GM19023 (cell line): ENCODE results near the gene NRBF2.

Source experiments
- ATAC-seq: cut with Tn5 transposase; IDR thresholded peaks from one replicate; pipeline ENCODE4 v1.9.1; 2021; ENCODE audit warnings: mild to moderate bottlenecking, moderate library complexity; ENCODE audit not compliant: unreplicated experiment

NRBF2 gene

DNA sequence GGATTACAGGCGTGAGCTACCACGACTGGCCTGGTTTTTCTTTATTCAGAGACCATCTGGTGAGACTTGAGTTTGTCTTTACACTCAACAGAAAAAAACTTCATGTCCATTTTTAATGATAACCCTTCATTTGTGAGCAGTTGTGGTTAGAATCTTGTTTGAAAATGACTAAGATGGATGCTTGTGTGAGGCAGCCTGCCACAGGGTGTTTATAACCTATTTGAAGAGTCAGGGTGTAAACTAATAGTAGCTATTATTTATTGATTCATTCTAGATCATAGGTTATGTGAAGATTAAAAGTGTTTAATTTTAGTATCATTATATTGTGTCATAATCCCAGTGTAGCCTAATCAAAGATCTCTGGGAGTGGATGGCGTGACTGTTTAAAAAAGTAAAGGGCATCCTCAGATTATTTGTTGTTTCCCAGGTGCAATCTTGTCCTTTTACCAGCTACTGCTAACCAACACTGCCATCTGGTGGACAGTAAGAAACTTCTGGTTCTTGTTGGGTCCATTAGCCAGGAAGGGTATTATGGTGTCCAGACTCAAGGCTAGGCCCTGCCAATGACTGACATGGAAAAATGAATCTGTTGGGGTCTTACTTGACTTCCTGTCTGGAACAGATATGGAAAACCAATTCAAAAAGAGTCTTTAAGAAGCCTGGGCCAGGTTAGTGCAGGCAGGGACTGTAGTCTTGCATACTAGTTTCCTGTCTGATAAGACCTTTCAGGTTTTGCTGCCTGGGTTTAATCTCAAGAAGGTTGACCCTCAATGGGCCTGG, 24.9 kb downstream of the NRBF2 start:
- ATAC-seq, result peak; percentile 71

DNA sequence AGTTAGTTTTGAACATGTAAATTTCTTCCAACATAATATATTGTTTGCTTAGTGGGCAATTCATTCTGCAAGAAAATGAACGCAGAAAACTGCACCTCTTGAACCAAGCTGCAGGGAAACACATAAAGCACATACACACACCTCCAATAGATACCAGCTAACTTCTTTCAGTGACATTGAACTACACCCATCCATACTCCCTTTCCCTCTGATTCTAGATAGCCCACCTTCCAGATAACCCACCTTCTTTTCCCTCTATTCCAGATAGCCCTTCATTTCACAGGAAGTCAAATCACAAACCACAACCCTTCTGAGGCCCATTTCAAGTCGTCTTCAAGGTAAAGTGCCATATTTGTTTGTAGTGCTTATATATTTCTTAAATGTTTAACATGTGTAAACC, 28.5 kb downstream of the NRBF2 start:
- ATAC-seq, result no peak

DNA sequence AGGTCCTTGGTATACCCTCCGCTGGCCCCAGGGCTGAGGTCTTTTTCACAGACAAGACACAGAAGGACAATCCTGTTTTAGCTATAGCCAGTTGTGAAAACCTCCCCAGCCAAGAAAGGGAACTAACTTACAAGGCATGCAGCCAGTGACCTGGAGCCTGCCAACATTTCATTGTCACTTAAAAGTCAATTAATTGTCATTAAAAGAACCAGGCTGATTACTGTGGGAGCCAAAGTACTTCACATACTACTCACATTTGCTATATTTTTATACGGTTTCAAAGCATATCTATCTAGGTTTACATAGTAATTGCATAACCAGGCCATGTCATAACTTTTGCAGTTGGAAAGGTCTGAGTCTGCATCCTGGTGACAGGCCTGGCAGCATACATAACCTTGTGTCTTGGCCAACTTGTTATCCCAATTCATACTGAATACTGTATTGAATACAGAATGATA, 31.1 kb downstream of the NRBF2 start:
- no peak for ATAC-seq

DNA sequence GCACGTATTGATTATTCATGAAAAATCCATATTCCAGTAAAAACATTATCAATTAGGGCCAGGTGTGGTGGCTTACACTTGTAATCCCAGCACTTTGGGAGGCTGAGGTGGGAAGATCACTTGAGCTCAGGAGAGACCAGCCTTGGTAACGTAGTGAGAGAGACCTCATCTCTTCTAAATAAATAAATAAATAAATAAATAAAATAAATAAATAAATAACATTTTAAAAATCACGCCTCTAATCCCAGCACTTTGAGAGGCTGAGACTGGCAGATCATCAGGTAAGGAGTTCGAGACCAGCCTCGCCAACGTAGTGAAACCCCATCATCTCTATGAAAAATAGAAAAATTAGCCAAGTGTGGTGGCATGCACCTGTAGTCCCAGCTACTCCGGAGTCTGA, 32.1 kb downstream of the NRBF2 start:
- no peak for ATAC-seq

DNA sequence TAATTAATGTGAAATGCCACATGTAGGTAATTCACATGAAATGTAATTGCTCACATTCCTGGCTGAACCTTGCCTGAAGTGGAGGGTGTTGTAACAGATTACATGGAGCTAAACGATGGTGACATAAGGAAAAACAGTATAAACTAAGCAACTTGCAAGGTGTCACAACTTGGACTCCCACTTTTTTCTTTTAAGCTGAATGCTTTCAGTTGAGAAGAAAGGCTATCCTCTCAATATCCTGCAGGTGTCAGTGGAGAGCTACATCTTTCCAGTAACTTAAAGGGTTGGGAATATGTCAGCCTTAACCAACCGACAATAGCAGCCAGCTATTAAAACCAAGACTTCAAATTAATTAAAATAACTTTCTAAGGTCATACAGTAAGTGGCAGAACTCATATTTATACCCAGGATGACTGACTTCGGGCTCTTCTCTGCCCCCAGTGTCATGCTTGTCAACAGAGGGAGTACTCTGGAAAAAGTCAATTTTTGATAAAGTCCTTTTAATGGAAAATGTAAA, 33.7 kb downstream of the NRBF2 start:
- ATAC-seq, result peak; percentile 48

DNA sequence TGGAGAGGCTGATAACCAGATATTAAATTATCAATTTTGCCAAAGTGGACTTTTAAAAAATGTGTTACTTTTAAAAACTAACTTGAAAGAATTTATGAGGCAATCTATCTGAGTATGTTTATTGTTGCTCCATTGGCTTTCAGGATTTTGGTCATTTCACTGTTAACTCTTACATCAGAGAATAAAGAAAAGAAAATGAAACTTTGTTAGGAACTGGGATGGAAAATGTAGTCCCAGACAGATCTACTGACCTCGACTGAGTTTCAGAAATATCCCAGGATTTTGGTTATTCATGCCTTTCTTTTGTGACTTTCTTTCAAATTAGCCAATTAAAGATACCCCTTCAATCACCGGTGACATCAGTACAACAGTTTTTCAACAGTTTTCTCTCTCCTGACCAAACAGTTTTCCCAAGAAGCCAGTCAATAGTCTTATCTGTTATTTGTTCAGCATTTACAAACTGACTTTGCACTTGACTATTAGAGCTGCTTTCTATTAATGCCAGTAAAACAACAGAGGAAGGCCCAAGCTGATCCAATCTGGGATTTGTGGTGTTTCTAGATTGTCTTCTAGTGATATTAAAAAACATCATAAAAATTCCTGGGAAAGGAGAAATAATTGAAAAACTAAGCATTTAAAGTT, 35.8 kb downstream of the NRBF2 start:
- ATAC-seq, result no peak

DNA sequence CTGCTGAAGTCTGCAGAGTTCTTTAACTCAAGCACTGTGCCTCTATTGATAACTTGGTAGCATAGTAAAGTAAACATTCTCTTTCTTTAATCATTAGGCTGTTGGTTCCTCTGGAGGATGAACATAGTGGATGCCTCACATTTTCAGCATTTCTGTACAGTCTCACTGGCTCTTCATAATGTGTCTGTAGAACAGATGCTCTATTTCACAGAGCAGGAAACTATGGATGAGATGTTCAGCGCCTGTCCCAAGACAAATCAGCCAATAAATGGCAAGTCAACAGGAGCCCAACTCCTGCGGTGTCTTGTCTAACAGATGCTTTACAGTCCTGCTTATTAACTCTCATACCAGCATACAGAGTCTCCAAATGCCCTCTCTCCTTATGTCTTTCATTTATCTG, 36.5 kb downstream of the NRBF2 start:
- ATAC-seq, result no peak

DNA sequence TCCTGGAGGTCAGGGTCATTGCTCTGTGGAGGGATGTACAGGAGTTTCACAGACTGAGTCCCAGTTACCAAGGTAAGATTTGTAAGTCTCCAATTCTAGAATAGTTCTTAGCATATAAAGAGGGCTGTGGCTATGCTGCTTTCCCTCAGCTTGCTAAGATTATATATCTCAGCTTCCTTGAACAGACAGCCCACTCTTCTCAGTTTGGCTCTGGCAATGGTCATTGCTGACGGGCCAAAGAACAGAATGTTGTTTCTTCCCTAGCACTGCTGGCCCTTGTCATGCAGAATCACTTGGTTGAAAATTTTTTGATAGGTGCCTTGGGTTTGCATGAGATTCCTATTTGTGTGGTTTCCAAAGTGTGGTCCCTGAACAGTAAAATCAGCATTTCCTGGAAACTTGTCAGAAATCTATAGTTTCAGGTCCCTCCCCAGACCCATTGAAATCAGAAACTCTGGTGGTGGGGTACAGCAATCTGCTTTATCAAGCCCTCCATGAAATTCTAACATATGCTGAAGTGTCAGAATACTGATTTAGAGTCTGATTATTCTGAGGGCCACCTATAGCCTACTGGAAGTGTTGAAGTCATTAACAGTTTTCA, 38.2 kb downstream of the NRBF2 start:
- ATAC-seq, result no peak

DNA sequence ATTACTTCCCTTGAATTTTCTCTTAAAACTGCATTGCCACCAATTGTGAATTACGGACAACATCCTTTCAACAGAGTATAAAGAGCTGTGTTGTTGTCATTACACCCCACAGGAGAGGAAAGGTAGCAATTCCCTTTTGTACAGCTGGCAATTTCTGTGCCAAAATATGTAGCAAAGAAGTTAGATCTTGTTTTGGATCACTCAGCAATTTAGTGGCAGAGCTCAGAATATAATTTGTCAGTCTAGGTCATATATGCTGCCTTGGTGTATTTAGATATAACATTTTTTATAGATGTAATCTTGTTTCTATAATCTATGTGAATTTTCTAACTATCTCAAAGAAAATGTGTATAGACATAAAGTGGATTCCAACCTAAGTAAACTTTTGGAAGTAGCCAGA, 38.8 kb downstream of the NRBF2 start:
- no peak for ATAC-seq

DNA sequence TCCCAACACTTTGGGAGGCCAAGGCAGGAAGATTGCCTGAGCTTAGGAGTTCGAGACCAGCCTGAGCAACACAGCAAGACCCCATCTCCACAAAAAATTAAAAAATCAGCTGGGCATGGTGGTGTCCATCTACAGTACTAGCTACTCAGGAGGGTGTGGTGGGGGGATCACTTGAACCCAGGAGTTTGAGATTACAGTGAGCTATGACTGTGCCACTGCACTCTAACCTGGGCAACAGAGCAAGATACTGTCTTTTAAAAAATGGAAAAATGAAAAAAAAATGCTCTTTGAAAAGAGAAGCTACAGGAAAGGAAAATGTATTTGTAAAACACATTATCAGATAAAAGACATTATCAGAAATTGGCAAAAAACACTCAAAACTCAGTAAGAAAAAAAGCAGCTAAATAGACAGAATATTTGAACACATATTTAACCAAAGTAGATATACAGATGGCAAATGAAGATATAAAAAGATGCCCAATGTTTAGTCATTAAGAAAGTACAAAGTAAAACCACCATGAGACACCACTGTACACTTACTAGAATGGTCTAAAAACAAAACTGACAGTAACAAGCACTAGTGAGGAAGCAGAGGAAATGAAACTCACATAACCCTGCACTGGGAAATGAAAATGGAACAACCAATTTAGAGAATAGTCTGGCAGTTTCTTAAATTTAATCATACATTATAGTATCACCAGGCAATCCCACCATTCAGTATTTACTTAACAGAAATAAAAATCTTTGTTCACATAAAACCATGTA, 40.5 kb downstream of the NRBF2 start:
- peak; percentile 96 for ATAC-seq

DNA sequence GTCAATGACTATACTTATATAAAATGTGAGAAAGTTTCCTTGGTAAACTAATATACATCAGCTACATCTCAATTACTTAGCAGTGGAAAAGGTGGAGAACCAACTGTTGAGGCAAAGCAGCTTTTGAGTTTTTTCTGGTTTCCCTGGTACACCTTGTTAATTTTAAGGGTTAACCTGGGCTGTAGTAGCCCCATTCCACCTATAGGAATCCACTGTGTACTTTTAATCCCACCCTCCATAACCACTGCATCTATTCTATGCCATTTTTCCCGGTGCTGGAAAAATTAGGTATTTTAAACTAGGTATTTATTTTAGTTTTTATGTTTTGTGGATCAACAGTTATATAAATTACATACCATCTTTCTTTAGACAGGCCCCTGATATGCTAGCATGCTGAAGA, 42.4 kb downstream of the NRBF2 start:
- ATAC-seq, result no peak

DNA sequence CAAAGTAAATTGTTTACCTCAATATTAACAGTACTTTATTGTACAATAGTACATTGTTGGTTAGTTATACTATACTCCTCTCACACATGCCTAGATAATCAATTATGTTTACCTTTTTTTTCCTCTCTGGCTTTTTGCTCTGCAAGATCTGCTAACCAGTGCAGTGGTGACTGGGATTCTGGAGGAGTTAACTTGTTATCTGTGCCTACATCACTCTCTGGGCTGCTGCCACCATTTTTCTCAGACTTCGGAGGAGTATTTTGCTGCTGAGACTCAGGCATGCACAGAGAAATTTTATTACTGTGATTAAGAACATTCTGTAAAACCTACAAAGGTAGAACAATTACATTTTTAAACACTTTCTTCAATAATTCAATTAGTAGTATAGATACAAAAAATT, 59.7 kb downstream of the NRBF2 start:
- no peak for ATAC-seq

DNA sequence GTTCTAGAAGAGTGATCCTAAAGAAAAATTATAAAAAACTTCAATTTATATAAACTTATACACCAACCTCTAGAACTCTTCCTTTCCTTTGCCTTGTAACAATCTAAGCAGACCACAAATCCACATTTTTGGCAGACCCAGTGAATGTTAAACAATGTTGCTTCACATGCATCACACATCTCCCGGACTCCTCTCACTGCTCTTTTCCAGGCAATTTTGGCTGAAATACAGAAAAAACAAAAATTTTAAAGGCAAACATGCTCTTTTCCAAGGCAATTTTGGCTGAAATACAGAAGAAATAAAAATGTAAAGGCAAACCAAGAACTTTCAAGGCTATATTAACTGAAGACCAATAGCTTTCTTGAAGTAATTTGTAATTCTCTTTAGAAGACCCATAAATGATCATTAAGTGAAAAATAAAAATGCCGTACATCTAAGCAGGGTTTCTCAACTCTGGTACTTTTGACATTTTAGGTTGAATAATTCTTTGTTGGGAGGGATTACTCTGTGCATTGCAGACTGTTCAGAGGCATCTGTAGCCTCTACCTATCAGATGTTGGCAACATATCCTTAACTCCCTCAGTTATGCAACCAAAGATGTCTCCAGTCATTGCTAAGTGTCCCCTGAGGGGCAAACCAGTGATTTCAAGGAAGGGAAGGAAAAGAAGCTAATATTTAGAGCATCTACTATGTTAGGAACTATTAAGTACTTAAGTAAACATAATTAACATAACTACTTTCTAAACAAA, 64.4 kb downstream of the NRBF2 start:
- ATAC-seq, result no peak

DNA sequence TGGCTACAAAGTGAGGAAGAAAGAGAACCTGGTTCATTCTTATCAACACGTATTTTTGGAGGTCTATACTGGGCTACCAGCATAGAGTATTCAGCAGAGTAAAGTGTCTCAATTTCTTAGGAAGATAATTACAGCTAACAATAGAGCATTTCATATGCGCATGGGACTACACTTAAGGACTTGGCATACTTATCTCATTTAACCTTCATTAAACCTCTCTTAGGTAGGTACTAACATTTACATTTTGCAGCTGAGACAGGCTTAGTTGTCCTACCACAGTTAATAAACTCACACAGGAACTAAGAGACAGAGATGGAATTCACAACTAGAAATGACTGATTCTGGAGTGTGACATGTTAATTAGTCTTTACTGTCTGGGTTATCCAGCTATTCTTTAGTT, 66.6 kb downstream of the NRBF2 start:
- ATAC-seq, result no peak

DNA sequence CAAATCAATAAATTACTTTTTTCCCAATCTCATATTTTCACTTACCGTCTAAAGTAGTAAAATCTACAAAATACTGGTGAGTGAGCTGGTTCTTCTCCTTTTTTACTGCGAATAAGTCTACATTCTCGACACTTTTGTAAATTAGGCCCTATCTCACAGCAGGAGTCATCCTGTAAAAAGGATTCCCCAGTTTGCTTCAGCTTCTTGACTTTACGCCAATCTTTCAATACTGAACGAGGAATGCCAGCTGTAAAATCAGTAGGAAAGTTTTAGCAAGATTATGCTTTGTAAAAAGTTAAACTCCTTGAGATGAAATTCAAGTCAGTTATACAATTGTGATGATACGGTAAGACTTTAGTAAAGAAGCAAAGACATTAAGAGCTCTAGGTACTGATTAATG, 67.3 kb downstream of the NRBF2 start:
- ATAC-seq, result no peak

DNA sequence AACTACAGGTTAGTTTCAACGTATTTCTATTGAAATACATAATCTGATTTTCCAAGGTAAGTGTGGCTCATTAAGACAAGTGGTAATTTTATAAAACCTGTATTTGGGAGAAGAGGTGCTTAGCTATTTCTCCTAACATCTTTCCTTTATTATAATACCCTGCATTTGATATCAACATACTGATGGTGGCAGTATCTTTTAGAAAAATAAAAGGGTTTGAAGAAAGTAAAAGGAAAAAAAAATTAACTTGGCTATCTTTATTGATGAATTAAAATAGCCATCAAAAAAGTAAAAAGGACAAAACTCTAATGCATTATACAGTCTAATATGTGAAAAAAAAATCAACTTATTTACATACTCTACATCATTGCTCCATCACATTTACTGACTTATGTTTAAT, 68.0 kb downstream of the NRBF2 start:
- no peak for ATAC-seq
